Activated CD4-positive, CD25-positive, alpha-beta regulatory T cell (primary cell): ENCODE data around the gene IFT122.
"Not testable (repeated sequence)": the region's sequence is repeated elsewhere in the genome, so short reads cannot be mapped to it uniquely, and the experiment has no call there.

Experiments
- DNase-seq, 4 experiments: peaks; one replicate each; lab custom pipeline; 2025; lab: John Stamatoyannopoulos, UW

The IFT122 gene

GRCh38 chr3:129473067-129473768 is 33.2 kb downstream of the IFT122 start:
- DNase-seq: no peak

GRCh38 chr3:129473769-129474152 is 33.7 kb downstream of the IFT122 start:
- no peak for DNase-seq

GRCh38 chr3:129474984-129475804 is 35.2 kb downstream of the IFT122 start:
- DNase-seq: no peak

- DNase-seq: no peak
Observed at GRCh38 chr3:129475863-129476262, 35.8 kb downstream of the IFT122 start.

GRCh38 chr3:129476586-129476985 is 36.6 kb downstream of the IFT122 start:
- no peak for DNase-seq

- not testable (repeated sequence) for DNase-seq
Observed at GRCh38 chr3:129481225-129481765, 41.3 kb downstream of the IFT122 start.

- peak in 2 of 4 experiments; percentile 37 to 44 for DNase-seq
Observed at GRCh38 chr3:129481766-129482332, 41.8 kb downstream of the IFT122 start.

- DNase-seq: no peak
Observed at GRCh38 chr3:129482721-129483120, 42.7 kb downstream of the IFT122 start.

- DNase-seq: no peak
Observed at GRCh38 chr3:129483870-129484269, 43.8 kb downstream of the IFT122 start.

GRCh38 chr3:129485146-129485545 is 45.1 kb downstream of the IFT122 start:
- DNase-seq: not testable (repeated sequence)

- no peak for DNase-seq
Observed at GRCh38 chr3:129485721-129486663, 46.0 kb downstream of the IFT122 start.

- DNase-seq: no peak
Observed at GRCh38 chr3:129486664-129487035, 46.6 kb downstream of the IFT122 start.

- DNase-seq: no peak
Observed at GRCh38 chr3:129487183-129487867, 47.3 kb downstream of the IFT122 start.

- not testable (repeated sequence) for DNase-seq
Observed at GRCh38 chr3:129487868-129488335, 47.9 kb downstream of the IFT122 start.

- DNase-seq: not testable (repeated sequence)
Observed at GRCh38 chr3:129489258-129489657, 49.2 kb downstream of the IFT122 start.

- peak in 3 of 4 experiments; percentile 4 to 14 (median 6) for DNase-seq
Observed at GRCh38 chr3:129490273-129490675, 50.2 kb downstream of the IFT122 start.

- DNase-seq: not testable (repeated sequence)
Observed at GRCh38 chr3:129491077-129491476, 51.1 kb downstream of the IFT122 start.

GRCh38 chr3:129491794-129492193 is 51.8 kb downstream of the IFT122 start:
- DNase-seq: no peak

- DNase-seq: no peak
Observed at GRCh38 chr3:129492691-129493090, 52.7 kb downstream of the IFT122 start.

- no peak for DNase-seq
Observed at GRCh38 chr3:129493206-129493605, 53.2 kb downstream of the IFT122 start.

- not testable (repeated sequence) for DNase-seq
Observed at GRCh38 chr3:129494499-129494898, 54.5 kb downstream of the IFT122 start.
